Mesenteric fat pad (tissue), 1 donor: ENCODE results near the gene ZDHHC14. TPM values are rescaled to one million over a fixed set of nuclear protein-coding genes. Genes with fewer than 3 reads are reported as not detected.
"Not testable (repeated sequence)": the region's sequence is repeated elsewhere in the genome, so short reads cannot be mapped to it uniquely, and the experiment has no call there.

Source experiments
- DNase-seq: peaks from one replicate; pipeline ENCODE4 v3.0.0-alpha.2; 2020; ENCODE audit warnings: low spot score
- total RNA-seq: library from RNA; stranded (reverse); fragmentation: NEBNext Ultra II Directional; extraction: Animal tissue kit (Norgen Biotek cat#: 25700); gene quantifications from one replicate; pipeline ENCODE4 v1.2.1, GENCODE V29; 2021
- donor health status: DM: yes; HTN: yes; CAD: no.

The ZDHHC14 gene
- total RNA-seq, 1 donor from 2014 or later = 8.5 TPM

- DNase-seq = peak; percentile 82
Observed at GRCh38 chr6:157561929-157562810, 181.2 kb downstream of the ZDHHC14 start.

- DNase-seq = peak; percentile 77
Observed at GRCh38 chr6:157562997-157563396, 182.0 kb downstream of the ZDHHC14 start.

GRCh38 chr6:157563611-157564284, 182.8 kb downstream of the ZDHHC14 start:
- DNase-seq = peak; percentile 71

GRCh38 chr6:157568702-157569101, 187.7 kb downstream of the ZDHHC14 start:
- DNase-seq = no peak

- no peak for DNase-seq
Observed at GRCh38 chr6:157569543-157569942, 188.6 kb downstream of the ZDHHC14 start.

GRCh38 chr6:157570104-157570503, 189.1 kb downstream of the ZDHHC14 start:
- no peak for DNase-seq

GRCh38 chr6:157570752-157571151, 189.8 kb downstream of the ZDHHC14 start:
- no peak for DNase-seq

GRCh38 chr6:157571269-157571668, 190.3 kb downstream of the ZDHHC14 start:
- no peak for DNase-seq

GRCh38 chr6:157571950-157572349, 191.0 kb downstream of the ZDHHC14 start:
- no peak for DNase-seq

- no peak for DNase-seq
Observed at GRCh38 chr6:157574851-157575424, 193.9 kb downstream of the ZDHHC14 start.

GRCh38 chr6:157575436-157576145, 194.6 kb downstream of the ZDHHC14 start:
- DNase-seq = no peak

GRCh38 chr6:157576991-157577390, 196.0 kb downstream of the ZDHHC14 start:
- DNase-seq = not testable (repeated sequence)

GRCh38 chr6:157578527-157578926, 197.5 kb downstream of the ZDHHC14 start:
- not testable (repeated sequence) for DNase-seq

- no peak for DNase-seq
Observed at GRCh38 chr6:157579467-157580031, 198.6 kb downstream of the ZDHHC14 start.

GRCh38 chr6:157584036-157584435, 203.0 kb downstream of the ZDHHC14 start:
- no peak for DNase-seq

GRCh38 chr6:157585274-157586087, 204.5 kb downstream of the ZDHHC14 start:
- DNase-seq = peak; percentile 79

- DNase-seq = no peak
Observed at GRCh38 chr6:157586088-157586414, 205.1 kb downstream of the ZDHHC14 start.

GRCh38 chr6:157586476-157587126, 205.6 kb downstream of the ZDHHC14 start:
- no peak for DNase-seq

GRCh38 chr6:157587127-157587926, 206.3 kb downstream of the ZDHHC14 start:
- DNase-seq = peak; percentile 45
